RWPE1 (cell line): ENCODE measurements around the gene XPR1.

Experiments used
- CTCF ChIA-PET: fragments of 350-600 bp; sonication (Branson Sonifier 250); formaldehyde crosslinking; extraction: SDS; loops from one replicate; lab custom pipeline; 2021; lab: Yijun Ruan, JAX
- POLR2A ChIA-PET: fragments of 400-600 bp; formaldehyde crosslinking; extraction: SDS; loops from one replicate; lab custom pipeline; 2020; ENCODE audit warnings: antibody characterized with exemption; ENCODE audit not compliant: low non-redundant PET; lab: Yijun Ruan, JAX
- DNase-seq: peaks from one replicate; pipeline ENCODE4 v3.0.0; 2012; ENCODE audit warnings: low spot score
- H3K27ac ChIP-seq: fragments of 450-650 bp; 2 replicates; pipeline ENCODE4 v1.5.1; 2017
- CTCF ChIP-seq: fragments of 450-650 bp; conservative IDR thresholded peaks from 2 replicates; pipeline ENCODE4 v1.5.1; 2017; ENCODE audit warnings: low read depth, mild to moderate bottlenecking

The XPR1 gene

GRCh38 chr1:180931529-180931928, 299.7 kb downstream of the XPR1 start:
- DNase-seq: no peak
- CTCF ChIA-PET: no interaction called here
- no peak overlapping the region for H3K27ac ChIP-seq
- no peak for TF ChIP-seq CTCF
- POLR2A ChIA-PET: no interaction called here

- DNase-seq: no peak
- ChIA-PET POLR2A (no interaction called here), CTCF (no interaction called here)
- no peak for TF ChIP-seq CTCF
- H3K27ac ChIP-seq: no peak overlapping the region
These were observed 300.6 kb downstream of the XPR1 start for GRCh38 chr1:180932378-180932777.

- TF ChIP-seq CTCF: no peak
- ChIA-PET CTCF (no interaction called here), POLR2A (no interaction called here)
- H3K27ac ChIP-seq: no peak overlapping the region
- no peak for DNase-seq
These were observed 301.3 kb downstream of the XPR1 start for GRCh38 chr1:180933141-180933540.

GRCh38 chr1:180934563-180934962, 302.7 kb downstream of the XPR1 start:
- no peak overlapping the region for H3K27ac ChIP-seq
- CTCF ChIA-PET: interaction anchor here (0.7 kb wide), 1 partner anchor 35 kb away, joined by 5 read pairs; no protein-coding TSS in a partner anchor
- TF ChIP-seq CTCF: no peak
- DNase-seq: no peak
- POLR2A ChIA-PET: no interaction called here

- POLR2A ChIA-PET: no interaction called here
- TF ChIP-seq CTCF: no peak
- DNase-seq: no peak
- H3K27ac ChIP-seq: no peak overlapping the region
- CTCF ChIA-PET: no interaction called here
These were observed 303.7 kb downstream of the XPR1 start for GRCh38 chr1:180935326-180936109.

- ChIA-PET POLR2A (no interaction called here), CTCF (no interaction called here)
- no peak overlapping the region for H3K27ac ChIP-seq
- DNase-seq: no peak
- no peak for TF ChIP-seq CTCF
These were observed 304.5 kb downstream of the XPR1 start for GRCh38 chr1:180936110-180937011.
